Upper lobe of right lung (tissue), 1 donor: ENCODE measurements around the gene ZSCAN29. TPM values are rescaled to one million over a fixed set of nuclear protein-coding genes. Genes with fewer than 3 reads are reported as not detected.
A peak's percentile ranks its signal among the peaks of the same experiment; 100 is the strongest.

Experiments
- ATAC-seq: fragments of 200-7000 bp; cut with Tn5 transposase; one replicate; pipeline ENCODE4 v1.9.1; 2020; ENCODE audit warnings: mild to moderate bottlenecking, moderate library complexity
- DNase-seq: peaks from one replicate; pipeline ENCODE4 v3.0.0-alpha.2; 2020
- H3K27ac ChIP-seq: fragments of 200-600 bp; one replicate; pipeline ENCODE4 v1.8.0; 2022
- H3K27me3 ChIP-seq: fragments of 200-600 bp; one replicate; pipeline ENCODE4 v1.8.0; 2022; ENCODE audit warnings: mild to moderate bottlenecking
- H3K36me3 ChIP-seq: fragments of 200-600 bp; one replicate; pipeline ENCODE4 v1.8.0; 2022
- H3K4me1 ChIP-seq: fragments of 200-600 bp; one replicate; pipeline ENCODE4 v1.8.0; 2022
- H3K4me3 ChIP-seq: fragments of 200-600 bp; one replicate; pipeline ENCODE4 v1.8.0; 2022; ENCODE audit warnings: mild to moderate bottlenecking
- H3K9me3 ChIP-seq: fragments of 200-600 bp; one replicate; pipeline ENCODE4 v1.8.0; 2022
- CTCF ChIP-seq: fragments of 200-600 bp; IDR thresholded peaks from one replicate; pipeline ENCODE4 v1.8.0; 2022; ENCODE audit warnings: antibody characterized with exemption
- intact Hi-C: fragments of 100-400 bp; cut with DNase I; formaldehyde crosslinking; loops from one replicate; pipeline ENCODE4 v1.11.0; 2022
- total RNA-seq: library from RNA; stranded (reverse); fragmentation: NEBNext Ultra II Directional; extraction: Animal tissue kit (Norgen Biotek cat#: 25700); gene quantifications from one replicate; pipeline ENCODE4 v1.2.1, GENCODE V29; 2021
- donor health status: DM: no; HTN: yes; CAD: no; lungs with severe emphysema.

ZSCAN29 gene
- total RNA-seq, 1 donor from 2014 or later = 18.3 TPM

- Histone ChIP-seq H3K36me3 (peaks cover 10% of the 10 kb centered on the region), H3K9me3 (no peaks in the 10 kb centered on the region), H3K4me1 (peaks cover 23% of the 10 kb centered on the region), H3K27ac (peak overlapping the region; percentile 82), H3K27me3 (no peaks in the 10 kb centered on the region), H3K4me3 (peak overlapping the region; percentile 96)
- TF ChIP-seq CTCF = no peak
- no peak for DNase-seq
- intact Hi-C loops = no loop called here
- peak; percentile 75 for ATAC-seq
Observed at GRCh38 chr15:43370310-43370974, 401 bp downstream of the ZSCAN29 start.

- peaks cover 41% of the 10 kb centered on the region for H3K9me3 ChIP-seq
- ATAC-seq = no peak
- peaks cover 48% of the 10 kb centered on the region for H3K36me3 ChIP-seq
- TF ChIP-seq CTCF = no peak
- intact Hi-C loops = no loop called here
- no peaks in the 10 kb centered on the region for H3K27me3 ChIP-seq
- no peak for DNase-seq
- no peaks in the 10 kb centered on the region for H3K4me1 ChIP-seq
- no peak overlapping the region for H3K4me3 ChIP-seq
- H3K27ac ChIP-seq = no peak overlapping the region
Observed at GRCh38 chr15:43361313-43361903, 9.4 kb downstream of the ZSCAN29 start.

- no peak overlapping the region for H3K4me3 ChIP-seq
- intact Hi-C loops = no loop called here
Observed at GRCh38 chr15:43360821-43361220, 10.0 kb downstream of the ZSCAN29 start.

GRCh38 chr15:43352693-43353382 lies 18.0 kb downstream of the ZSCAN29 start:
- ATAC-seq = no peak
- no peaks in the 10 kb centered on the region for H3K4me1 ChIP-seq
- H3K27me3 ChIP-seq = no peaks in the 10 kb centered on the region
- intact Hi-C loops = no loop called here
- no peak for DNase-seq
- H3K4me3 ChIP-seq = no peak overlapping the region
- no peak overlapping the region for H3K27ac ChIP-seq
- no peaks in the 10 kb centered on the region for H3K9me3 ChIP-seq
- no peak for TF ChIP-seq CTCF
- H3K36me3 ChIP-seq = peaks cover 36% of the 10 kb centered on the region

More at GRCh38 chr15:43360821-43361220, 10.0 kb downstream of the ZSCAN29 start:
- TF ChIP-seq CTCF = no peak
- Histone ChIP-seq H3K9me3 (peaks cover 41% of the 10 kb centered on the region), H3K27me3 (no peaks in the 10 kb centered on the region), H3K4me1 (no peaks in the 10 kb centered on the region), H3K27ac (no peak overlapping the region), H3K36me3 (peaks cover 42% of the 10 kb centered on the region)
- ATAC-seq (no peak), DNase-seq (no peak)

GRCh38 chr15:43347114-43347513 lies 23.7 kb downstream of the ZSCAN29 start:
- Histone ChIP-seq H3K27ac (no peak overlapping the region), H3K4me1 (no peaks in the 10 kb centered on the region), H3K9me3 (no peaks in the 10 kb centered on the region), H3K27me3 (no peaks in the 10 kb centered on the region), H3K36me3 (peaks cover 49% of the 10 kb centered on the region), H3K4me3 (no peak overlapping the region)
- intact Hi-C loops = no loop called here
- DNase-seq (no peak), ATAC-seq (no peak)
- TF ChIP-seq CTCF = no peak
